ENCODE results near the gene NTM. TPM values are rescaled to one million over a fixed set of nuclear protein-coding genes. Genes with fewer than 3 reads are reported as not detected.

Gene NTM
- total RNA-seq, 2 donors from 2014 or later: not detected

DNA sequence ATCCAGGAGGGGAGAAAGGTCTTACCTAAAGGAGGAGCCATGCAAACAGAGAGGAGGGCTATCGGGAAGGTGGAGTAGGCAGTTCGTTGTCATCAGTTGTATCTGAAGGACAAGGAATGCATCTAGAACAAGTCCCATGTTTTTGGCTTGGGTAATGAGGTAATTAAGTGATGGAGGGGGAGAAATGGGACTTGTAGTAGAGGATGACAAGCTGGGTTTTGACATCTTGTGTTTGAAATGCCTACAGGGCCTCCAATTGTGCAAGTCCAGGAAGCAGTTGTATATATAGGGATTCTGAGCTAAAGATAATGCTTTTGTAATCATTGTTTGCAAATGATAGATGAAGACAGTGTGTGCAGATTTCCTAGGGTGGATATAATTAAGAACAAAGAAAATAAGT is 622.8 kb downstream of the NTM start:
- H3K9me3 Mint-ChIP-seq: peaks cover 3 to 4% of the 10 kb centered on the region in 2 donors
- peaks cover 0 to 4% of the 10 kb centered on the region in 2 donors for H3K36me3 Mint-ChIP-seq (ENCODE audit: insufficient read depth in 2 of 2)
- ATAC-seq (replicated peaks in 1 of 2) (no peak), DNase-seq (no peak)
- H3K4me3 Mint-ChIP-seq: no peak overlapping the region
- H3K4me1 Mint-ChIP-seq (ENCODE audit: low read depth): no peaks in the 10 kb centered on the region
- H3K27ac Mint-ChIP-seq: no peak overlapping the region
- H3K27me3 Mint-ChIP-seq (ENCODE audit: low read depth): no peaks in the 10 kb centered on the region

DNA sequence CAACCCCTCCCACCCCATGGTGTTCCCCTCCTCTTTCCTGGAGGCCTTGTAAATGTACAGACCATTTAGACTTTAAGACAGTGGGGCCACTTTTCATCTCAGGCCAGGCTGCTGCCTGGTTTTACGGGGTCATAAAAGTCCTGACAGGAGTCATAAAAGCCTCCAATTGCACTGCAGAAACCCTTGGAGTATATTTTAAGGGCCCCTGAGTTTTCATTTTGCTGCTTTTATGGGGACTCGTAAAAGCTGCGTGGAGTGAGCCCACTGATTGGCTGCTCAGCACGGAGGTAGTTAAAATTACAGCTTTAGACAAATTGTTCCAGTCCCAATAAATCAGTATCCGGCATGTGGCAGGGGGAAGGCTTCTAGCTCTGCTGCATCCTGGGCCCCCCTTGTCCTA is 627.6 kb downstream of the NTM start:
- Mint-ChIP-seq H3K27me3 (ENCODE audit: low read depth) (no peaks in the 10 kb centered on the region), H3K9me3 (peaks cover 3 to 4% of the 10 kb centered on the region in 2 donors), H3K4me3 (no peak overlapping the region), H3K36me3 (ENCODE audit: insufficient read depth in 2 of 2) (peaks cover 0 to 4% of the 10 kb centered on the region in 2 donors), H3K4me1 (ENCODE audit: low read depth) (no peaks in the 10 kb centered on the region), H3K27ac (no peak overlapping the region)
- DNase-seq (no peak), ATAC-seq (replicated peaks in 1 of 2) (no peak)

DNA sequence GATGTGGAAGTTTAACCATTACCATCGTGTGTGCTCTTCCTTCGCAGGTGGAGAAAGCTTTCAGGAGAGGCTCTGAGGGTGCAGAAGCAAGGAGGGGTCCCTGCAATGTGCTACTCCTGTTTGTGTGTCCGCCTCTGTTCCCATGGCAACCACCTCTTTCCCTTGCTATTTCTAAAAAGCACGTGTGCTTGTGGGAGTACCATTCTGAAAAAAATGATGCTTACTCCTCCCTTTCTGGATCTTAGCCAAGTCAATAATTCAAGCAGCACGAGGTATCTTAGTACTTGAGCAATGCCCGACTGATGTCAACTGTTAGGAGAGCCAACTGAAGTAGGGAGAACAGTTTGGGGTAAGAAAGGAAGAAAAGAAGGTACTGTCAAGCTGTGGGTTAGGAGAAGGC is 628.7 kb downstream of the NTM start:
- Mint-ChIP-seq H3K27ac (no peak overlapping the region), H3K36me3 (ENCODE audit: insufficient read depth in 2 of 2) (peaks cover 0 to 4% of the 10 kb centered on the region in 2 donors), H3K4me1 (ENCODE audit: low read depth) (no peaks in the 10 kb centered on the region), H3K27me3 (ENCODE audit: low read depth) (no peaks in the 10 kb centered on the region), H3K4me3 (no peak overlapping the region), H3K9me3 (peaks cover 3 to 4% of the 10 kb centered on the region in 2 donors)
- DNase-seq (no peak), ATAC-seq (replicated peaks in 1 of 2) (no peak)

GRCh38 chr11:131999955-132000354 is 629.5 kb downstream of the NTM start:
- H3K36me3 Mint-ChIP-seq (ENCODE audit: insufficient read depth in 2 of 2): peaks cover 0 to 4% of the 10 kb centered on the region in 2 donors
- H3K4me3 Mint-ChIP-seq: no peak overlapping the region
- ATAC-seq (replicated peaks in 1 of 2) (no peak), DNase-seq (no peak)
- H3K4me1 Mint-ChIP-seq (ENCODE audit: low read depth): no peaks in the 10 kb centered on the region
- no peak overlapping the region for H3K27ac Mint-ChIP-seq
- no peaks in the 10 kb centered on the region for H3K27me3 Mint-ChIP-seq (ENCODE audit: low read depth)
- H3K9me3 Mint-ChIP-seq: peaks cover 3 to 4% of the 10 kb centered on the region in 2 donors

- DNase-seq: no peak
- H3K27me3 Mint-ChIP-seq (ENCODE audit: low read depth): no peaks in the 10 kb centered on the region
- H3K9me3 Mint-ChIP-seq: peaks cover 2% of the 10 kb centered on the region in 2 donors
- H3K36me3 Mint-ChIP-seq (ENCODE audit: insufficient read depth in 2 of 2): no peaks in the 10 kb centered on the region
- ATAC-seq (replicated peaks in 1 of 2): no peak
- H3K27ac Mint-ChIP-seq: no peak overlapping the region
- H3K4me3 Mint-ChIP-seq: no peak overlapping the region
- no peaks in the 10 kb centered on the region for H3K4me1 Mint-ChIP-seq (ENCODE audit: low read depth)
Observed at GRCh38 chr11:132005887-132006286, 635.5 kb downstream of the NTM start.

DNA sequence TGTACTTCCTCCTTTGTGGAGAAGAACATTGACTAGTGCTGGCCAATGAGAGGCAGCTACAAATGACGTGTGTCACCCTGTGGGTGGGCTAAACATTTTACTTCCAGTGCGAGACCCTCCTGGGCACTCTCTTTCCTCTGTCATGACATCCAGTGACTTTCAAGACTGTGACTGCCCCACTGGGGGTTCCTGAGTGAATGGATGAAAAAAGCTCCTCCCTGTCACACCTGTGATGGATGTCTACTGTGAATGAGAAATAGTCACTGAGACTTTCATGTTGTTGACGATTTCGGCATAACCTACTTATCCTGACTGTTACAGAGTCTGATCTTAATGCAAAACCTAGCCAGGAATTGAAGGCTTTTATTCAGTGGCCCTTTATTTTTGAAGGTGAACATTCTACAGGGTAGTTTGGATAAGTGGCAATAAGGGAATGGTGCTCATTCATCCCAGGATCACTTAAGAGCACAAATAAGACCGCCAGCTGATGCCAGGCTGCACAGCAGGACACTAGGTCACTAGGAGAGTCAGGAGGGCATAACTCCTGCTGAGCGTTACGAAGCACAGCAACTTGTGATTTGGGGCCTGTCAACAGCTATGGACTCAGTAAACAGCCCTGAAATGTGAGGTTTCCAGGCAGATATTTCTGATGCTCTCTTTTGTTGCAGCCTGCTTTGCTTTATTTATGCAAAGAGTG is 636.6 kb downstream of the NTM start:
- DNase-seq: no peak
- Mint-ChIP-seq H3K4me3 (no peak overlapping the region), H3K27ac (no peak overlapping the region), H3K9me3 (peaks cover 2% of the 10 kb centered on the region in 2 donors), H3K4me1 (ENCODE audit: low read depth) (no peaks in the 10 kb centered on the region), H3K36me3 (ENCODE audit: insufficient read depth in 2 of 2) (no peaks in the 10 kb centered on the region), H3K27me3 (ENCODE audit: low read depth) (no peaks in the 10 kb centered on the region)
- no peak for ATAC-seq (replicated peaks in 1 of 2)

DNA sequence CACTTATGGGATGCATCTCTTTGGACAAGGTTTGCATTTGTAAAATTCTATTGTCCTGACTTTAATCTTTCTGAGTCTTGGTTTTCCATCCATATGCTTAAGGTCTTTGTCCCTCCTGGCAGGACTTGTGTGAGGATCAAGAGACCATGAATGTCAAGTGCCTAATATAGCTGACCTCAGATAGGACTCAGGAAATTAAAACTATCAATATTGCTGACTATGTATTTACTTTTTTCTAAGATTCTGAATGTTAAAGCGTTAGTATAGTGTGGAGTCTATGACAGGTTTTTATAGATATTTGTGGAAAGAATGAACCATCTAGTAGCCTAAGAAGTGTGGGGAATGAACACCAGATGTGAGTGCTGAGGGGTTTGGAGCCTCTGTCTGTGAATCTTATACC is 637.8 kb downstream of the NTM start:
- no peaks in the 10 kb centered on the region for H3K27me3 Mint-ChIP-seq (ENCODE audit: low read depth)
- no peaks in the 10 kb centered on the region for H3K4me1 Mint-ChIP-seq (ENCODE audit: low read depth)
- peaks cover 2 to 6% of the 10 kb centered on the region in 2 donors for H3K9me3 Mint-ChIP-seq
- no peak for ATAC-seq (replicated peaks in 1 of 2)
- H3K4me3 Mint-ChIP-seq: no peak overlapping the region
- no peak for DNase-seq
- H3K27ac Mint-ChIP-seq: no peak overlapping the region
- H3K36me3 Mint-ChIP-seq (ENCODE audit: insufficient read depth in 2 of 2): no peaks in the 10 kb centered on the region

- ATAC-seq (replicated peaks in 1 of 2) (no peak), DNase-seq (no peak)
- H3K36me3 Mint-ChIP-seq (ENCODE audit: insufficient read depth in 2 of 2): no peaks in the 10 kb centered on the region
- H3K27ac Mint-ChIP-seq: no peak overlapping the region
- H3K9me3 Mint-ChIP-seq: peaks cover 2 to 6% of the 10 kb centered on the region in 2 donors
- H3K27me3 Mint-ChIP-seq (ENCODE audit: low read depth): no peaks in the 10 kb centered on the region
- no peak overlapping the region for H3K4me3 Mint-ChIP-seq
- H3K4me1 Mint-ChIP-seq (ENCODE audit: low read depth): no peaks in the 10 kb centered on the region
Observed at GRCh38 chr11:132008872-132009271, 638.5 kb downstream of the NTM start.

DNA sequence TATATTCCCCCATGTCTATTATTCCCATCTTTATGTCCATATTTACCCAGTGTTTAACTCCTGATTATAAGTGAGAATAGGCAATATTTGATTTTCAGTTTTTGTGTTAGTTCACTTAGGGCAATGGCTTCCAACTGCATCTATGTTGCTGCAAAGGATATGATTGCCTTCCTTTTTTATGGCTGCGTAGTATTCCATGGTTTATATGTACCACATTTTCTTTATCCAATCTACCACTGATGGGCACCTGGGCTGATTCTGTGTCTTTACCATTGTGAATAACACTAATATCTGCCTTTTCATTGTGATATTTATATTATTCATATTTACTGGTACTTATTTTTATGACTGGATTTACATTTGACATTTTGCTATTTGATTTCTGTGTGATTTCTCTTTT is 649.6 kb downstream of the NTM start:
- no peak for DNase-seq
- no peaks in the 10 kb centered on the region for H3K27me3 Mint-ChIP-seq (ENCODE audit: low read depth)
- no peaks in the 10 kb centered on the region for H3K4me1 Mint-ChIP-seq (ENCODE audit: low read depth)
- ATAC-seq (replicated peaks in 1 of 2): no peak
- peaks cover 6 to 13% of the 10 kb centered on the region in 2 donors for H3K9me3 Mint-ChIP-seq
- no peak overlapping the region for H3K27ac Mint-ChIP-seq
- no peak overlapping the region for H3K4me3 Mint-ChIP-seq
- peaks cover 0 to 1% of the 10 kb centered on the region in 2 donors for H3K36me3 Mint-ChIP-seq (ENCODE audit: insufficient read depth in 2 of 2)

- Mint-ChIP-seq H3K36me3 (ENCODE audit: insufficient read depth in 2 of 2) (no peaks in the 10 kb centered on the region), H3K27me3 (ENCODE audit: low read depth) (no peaks in the 10 kb centered on the region), H3K9me3 (peaks cover 2 to 9% of the 10 kb centered on the region in 2 donors), H3K27ac (no peak overlapping the region), H3K4me1 (ENCODE audit: low read depth) (no peaks in the 10 kb centered on the region), H3K4me3 (no peak overlapping the region)
- DNase-seq (no peak), ATAC-seq (replicated peaks in 1 of 2) (no peak)
Observed at GRCh38 chr11:132022285-132022684, 651.9 kb downstream of the NTM start.

DNA sequence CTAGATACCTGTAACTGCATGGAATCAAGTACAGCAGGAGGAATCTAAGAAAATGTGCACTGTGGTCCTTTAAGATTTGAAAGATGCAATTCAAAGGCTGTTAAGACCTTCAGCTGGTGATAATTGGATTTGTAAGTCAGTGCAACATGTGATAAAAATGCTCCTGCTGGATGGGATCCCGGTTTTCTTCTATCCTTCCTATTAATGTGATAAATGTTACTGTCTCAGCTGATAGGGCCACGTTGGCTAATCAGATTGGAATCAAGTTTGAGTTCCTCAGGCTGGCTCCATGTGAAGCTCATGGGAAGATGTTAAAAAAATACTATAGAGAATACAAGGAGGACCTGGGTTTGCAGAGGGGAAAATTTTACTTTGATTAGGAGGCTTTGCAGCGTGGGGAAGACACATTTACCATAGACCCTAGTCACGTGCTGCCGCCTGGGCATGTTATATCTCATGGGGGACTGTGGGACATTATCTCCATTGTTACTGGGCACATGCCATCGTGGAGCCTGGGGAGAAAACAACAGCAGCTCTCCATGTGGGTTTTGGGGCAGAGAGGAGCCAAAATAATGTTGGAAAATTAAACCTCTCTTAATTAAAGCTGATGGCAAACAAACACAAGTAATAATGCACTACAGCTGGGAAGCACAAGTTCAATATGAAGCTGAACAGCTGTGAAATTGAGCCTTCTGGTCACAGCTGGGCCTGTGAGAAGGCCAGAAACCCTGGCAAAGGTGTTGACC is 652.5 kb downstream of the NTM start:
- Mint-ChIP-seq H3K9me3 (peaks cover 4 to 9% of the 10 kb centered on the region in 2 donors), H3K36me3 (ENCODE audit: insufficient read depth in 2 of 2) (no peaks in the 10 kb centered on the region), H3K4me1 (ENCODE audit: low read depth) (no peaks in the 10 kb centered on the region), H3K27ac (no peak overlapping the region), H3K27me3 (ENCODE audit: low read depth) (no peaks in the 10 kb centered on the region), H3K4me3 (no peak overlapping the region)
- no peak for ATAC-seq (replicated peaks in 1 of 2)
- DNase-seq: no peak

GRCh38 chr11:132024587-132025295 is 654.3 kb downstream of the NTM start:
- H3K4me1 Mint-ChIP-seq (ENCODE audit: low read depth): no peaks in the 10 kb centered on the region
- H3K9me3 Mint-ChIP-seq: peaks cover 4 to 9% of the 10 kb centered on the region in 2 donors
- no peaks in the 10 kb centered on the region for H3K36me3 Mint-ChIP-seq (ENCODE audit: insufficient read depth in 2 of 2)
- no peak overlapping the region for H3K27ac Mint-ChIP-seq
- no peak for DNase-seq
- H3K27me3 Mint-ChIP-seq (ENCODE audit: low read depth): no peaks in the 10 kb centered on the region
- no peak overlapping the region for H3K4me3 Mint-ChIP-seq
- no peak for ATAC-seq (replicated peaks in 1 of 2)

- Mint-ChIP-seq H3K36me3 (ENCODE audit: insufficient read depth in 2 of 2) (no peaks in the 10 kb centered on the region), H3K27me3 (ENCODE audit: low read depth) (no peaks in the 10 kb centered on the region), H3K4me3 (no peak overlapping the region), H3K9me3 (peaks cover 3 to 4% of the 10 kb centered on the region in 2 donors), H3K27ac (no peak overlapping the region), H3K4me1 (ENCODE audit: low read depth) (no peaks in the 10 kb centered on the region)
- no peak for ATAC-seq (replicated peaks in 1 of 2)
- DNase-seq: no peak
Observed at GRCh38 chr11:132026746-132027145, 656.3 kb downstream of the NTM start.

All from activated T-cell treated with anti-CD3 and anti-CD28 coated beads, Interleukin-2, amount 50 U/mL, for 72 hours (primary cell).